ENCODE data around the gene HAPLN1. TPM values are rescaled to one million over a fixed set of nuclear protein-coding genes. Genes with fewer than 3 reads are reported as not detected.

The HAPLN1 gene
- total and polyA plus RNA-seq, 2 of the 8 experiments (the other 6 are each of a cell fraction or from before 2014, with no cell fraction given): 0.56 to 2.1 TPM

DNA sequence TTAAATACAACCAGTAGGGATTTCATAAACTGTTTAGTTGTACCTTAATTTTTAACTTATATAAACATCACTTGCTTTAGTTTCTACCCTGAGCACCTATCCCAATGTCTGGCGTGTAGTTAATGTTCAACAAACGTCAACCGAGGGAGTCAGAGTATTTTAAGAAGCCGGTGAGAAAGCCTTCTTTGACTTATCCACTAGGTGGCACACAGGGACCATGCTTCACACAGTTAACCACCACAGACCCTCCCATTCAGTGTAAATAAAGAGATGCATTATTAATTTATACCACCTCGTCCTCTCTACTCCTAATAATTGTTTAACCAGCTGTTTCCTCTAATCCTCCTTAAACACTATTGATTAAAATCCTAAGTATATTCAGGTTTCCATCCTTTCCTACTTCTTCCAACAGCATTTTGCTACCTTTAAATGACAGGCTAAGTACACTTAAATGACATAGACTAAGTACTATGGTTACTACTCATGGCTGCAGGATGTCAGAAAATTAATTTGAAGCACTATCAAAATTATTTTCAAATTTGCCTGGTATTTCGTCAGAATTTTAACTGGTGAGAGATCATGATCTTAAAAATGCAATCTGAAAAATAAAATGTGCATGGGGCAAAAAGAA, 2.3 kb downstream of the HAPLN1 start (continued):
- TF ChIP-seq, protein P1, sequence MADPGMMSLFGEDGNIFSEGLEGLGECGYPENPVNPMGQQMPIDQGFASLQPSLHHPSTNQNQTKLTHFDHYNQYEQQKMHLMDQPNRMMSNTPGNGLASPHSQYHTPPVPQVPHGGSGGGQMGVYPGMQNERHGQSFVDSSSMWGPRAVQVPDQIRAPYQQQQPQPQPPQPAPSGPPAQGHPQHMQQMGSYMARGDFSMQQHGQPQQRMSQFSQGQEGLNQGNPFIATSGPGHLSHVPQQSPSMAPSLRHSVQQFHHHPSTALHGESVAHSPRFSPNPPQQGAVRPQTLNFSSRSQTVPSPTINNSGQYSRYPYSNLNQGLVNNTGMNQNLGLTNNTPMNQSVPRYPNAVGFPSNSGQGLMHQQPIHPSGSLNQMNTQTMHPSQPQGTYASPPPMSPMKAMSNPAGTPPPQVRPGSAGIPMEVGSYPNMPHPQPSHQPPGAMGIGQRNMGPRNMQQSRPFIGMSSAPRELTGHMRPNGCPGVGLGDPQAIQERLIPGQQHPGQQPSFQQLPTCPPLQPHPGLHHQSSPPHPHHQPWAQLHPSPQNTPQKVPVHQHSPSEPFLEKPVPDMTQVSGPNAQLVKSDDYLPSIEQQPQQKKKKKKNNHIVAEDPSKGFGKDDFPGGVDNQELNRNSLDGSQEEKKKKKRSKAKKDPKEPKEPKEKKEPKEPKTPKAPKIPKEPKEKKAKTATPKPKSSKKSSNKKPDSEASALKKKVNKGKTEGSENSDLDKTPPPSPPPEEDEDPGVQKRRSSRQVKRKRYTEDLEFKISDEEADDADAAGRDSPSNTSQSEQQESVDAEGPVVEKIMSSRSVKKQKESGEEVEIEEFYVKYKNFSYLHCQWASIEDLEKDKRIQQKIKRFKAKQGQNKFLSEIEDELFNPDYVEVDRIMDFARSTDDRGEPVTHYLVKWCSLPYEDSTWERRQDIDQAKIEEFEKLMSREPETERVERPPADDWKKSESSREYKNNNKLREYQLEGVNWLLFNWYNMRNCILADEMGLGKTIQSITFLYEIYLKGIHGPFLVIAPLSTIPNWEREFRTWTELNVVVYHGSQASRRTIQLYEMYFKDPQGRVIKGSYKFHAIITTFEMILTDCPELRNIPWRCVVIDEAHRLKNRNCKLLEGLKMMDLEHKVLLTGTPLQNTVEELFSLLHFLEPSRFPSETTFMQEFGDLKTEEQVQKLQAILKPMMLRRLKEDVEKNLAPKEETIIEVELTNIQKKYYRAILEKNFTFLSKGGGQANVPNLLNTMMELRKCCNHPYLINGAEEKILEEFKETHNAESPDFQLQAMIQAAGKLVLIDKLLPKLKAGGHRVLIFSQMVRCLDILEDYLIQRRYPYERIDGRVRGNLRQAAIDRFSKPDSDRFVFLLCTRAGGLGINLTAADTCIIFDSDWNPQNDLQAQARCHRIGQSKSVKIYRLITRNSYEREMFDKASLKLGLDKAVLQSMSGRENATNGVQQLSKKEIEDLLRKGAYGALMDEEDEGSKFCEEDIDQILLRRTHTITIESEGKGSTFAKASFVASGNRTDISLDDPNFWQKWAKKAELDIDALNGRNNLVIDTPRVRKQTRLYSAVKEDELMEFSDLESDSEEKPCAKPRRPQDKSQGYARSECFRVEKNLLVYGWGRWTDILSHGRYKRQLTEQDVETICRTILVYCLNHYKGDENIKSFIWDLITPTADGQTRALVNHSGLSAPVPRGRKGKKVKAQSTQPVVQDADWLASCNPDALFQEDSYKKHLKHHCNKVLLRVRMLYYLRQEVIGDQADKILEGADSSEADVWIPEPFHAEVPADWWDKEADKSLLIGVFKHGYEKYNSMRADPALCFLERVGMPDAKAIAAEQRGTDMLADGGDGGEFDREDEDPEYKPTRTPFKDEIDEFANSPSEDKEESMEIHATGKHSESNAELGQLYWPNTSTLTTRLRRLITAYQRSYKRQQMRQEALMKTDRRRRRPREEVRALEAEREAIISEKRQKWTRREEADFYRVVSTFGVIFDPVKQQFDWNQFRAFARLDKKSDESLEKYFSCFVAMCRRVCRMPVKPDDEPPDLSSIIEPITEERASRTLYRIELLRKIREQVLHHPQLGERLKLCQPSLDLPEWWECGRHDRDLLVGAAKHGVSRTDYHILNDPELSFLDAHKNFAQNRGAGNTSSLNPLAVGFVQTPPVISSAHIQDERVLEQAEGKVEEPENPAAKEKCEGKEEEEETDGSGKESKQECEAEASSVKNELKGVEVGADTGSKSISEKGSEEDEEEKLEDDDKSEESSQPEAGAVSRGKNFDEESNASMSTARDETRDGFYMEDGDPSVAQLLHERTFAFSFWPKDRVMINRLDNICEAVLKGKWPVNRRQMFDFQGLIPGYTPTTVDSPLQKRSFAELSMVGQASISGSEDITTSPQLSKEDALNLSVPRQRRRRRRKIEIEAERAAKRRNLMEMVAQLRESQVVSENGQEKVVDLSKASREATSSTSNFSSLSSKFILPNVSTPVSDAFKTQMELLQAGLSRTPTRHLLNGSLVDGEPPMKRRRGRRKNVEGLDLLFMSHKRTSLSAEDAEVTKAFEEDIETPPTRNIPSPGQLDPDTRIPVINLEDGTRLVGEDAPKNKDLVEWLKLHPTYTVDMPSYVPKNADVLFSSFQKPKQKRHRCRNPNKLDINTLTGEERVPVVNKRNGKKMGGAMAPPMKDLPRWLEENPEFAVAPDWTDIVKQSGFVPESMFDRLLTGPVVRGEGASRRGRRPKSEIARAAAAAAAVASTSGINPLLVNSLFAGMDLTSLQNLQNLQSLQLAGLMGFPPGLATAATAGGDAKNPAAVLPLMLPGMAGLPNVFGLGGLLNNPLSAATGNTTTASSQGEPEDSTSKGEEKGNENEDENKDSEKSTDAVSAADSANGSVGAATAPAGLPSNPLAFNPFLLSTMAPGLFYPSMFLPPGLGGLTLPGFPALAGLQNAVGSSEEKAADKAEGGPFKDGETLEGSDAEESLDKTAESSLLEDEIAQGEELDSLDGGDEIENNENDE (IDR thresholded peaks at IDR 0.05; ENCODE audit: insufficient replicate concordance, low read length): no peak
- TF ChIP-seq RAD21 (IDR thresholded peaks at IDR 0.05 in 1 of 2, conservative IDR thresholded peaks at IDR 0.05 in 1 of 2; ENCODE audit: low read depth in 2 of 2, low read length in 2 of 2): peak; percentile 97
- TF ChIP-seq, protein P2, sequence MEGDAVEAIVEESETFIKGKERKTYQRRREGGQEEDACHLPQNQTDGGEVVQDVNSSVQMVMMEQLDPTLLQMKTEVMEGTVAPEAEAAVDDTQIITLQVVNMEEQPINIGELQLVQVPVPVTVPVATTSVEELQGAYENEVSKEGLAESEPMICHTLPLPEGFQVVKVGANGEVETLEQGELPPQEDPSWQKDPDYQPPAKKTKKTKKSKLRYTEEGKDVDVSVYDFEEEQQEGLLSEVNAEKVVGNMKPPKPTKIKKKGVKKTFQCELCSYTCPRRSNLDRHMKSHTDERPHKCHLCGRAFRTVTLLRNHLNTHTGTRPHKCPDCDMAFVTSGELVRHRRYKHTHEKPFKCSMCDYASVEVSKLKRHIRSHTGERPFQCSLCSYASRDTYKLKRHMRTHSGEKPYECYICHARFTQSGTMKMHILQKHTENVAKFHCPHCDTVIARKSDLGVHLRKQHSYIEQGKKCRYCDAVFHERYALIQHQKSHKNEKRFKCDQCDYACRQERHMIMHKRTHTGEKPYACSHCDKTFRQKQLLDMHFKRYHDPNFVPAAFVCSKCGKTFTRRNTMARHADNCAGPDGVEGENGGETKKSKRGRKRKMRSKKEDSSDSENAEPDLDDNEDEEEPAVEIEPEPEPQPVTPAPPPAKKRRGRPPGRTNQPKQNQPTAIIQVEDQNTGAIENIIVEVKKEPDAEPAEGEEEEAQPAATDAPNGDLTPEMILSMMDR (IDR thresholded peaks at IDR 0.05; ENCODE audit: control extremely low read depth in 1 of 3, insufficient read depth in 1 of 3, low read depth in 1 of 3, low read length in 3 of 3): peak in 2 of 3 experiments; percentile 71 to 79; a peak in 3 of 4 replicates
